ENCODE results near the gene UTF1.

The UTF1 gene

DNA sequence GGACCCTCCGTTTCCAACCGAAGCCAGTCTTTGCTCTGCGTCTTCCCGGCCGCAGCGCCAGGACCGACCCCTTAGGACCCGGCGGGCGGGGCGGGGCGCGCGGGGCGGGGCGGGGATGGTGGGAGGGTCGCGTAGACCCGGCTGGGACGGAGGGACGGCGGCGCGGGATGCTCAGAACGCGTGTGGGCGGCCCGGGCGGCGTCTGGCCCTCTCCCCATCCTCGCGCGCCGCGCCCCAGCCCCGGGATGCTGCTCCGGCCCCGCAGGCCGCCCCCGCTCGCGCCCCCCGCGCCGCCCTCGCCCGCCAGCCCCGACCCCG, at the start of gene UTF1:
Gene UTF1 (plus strand): TSS at position 174 of the 318 bp plus-strand sequence. CDS start 72 bp downstream, at position 246.
- no peak for DNase-seq

DNA sequence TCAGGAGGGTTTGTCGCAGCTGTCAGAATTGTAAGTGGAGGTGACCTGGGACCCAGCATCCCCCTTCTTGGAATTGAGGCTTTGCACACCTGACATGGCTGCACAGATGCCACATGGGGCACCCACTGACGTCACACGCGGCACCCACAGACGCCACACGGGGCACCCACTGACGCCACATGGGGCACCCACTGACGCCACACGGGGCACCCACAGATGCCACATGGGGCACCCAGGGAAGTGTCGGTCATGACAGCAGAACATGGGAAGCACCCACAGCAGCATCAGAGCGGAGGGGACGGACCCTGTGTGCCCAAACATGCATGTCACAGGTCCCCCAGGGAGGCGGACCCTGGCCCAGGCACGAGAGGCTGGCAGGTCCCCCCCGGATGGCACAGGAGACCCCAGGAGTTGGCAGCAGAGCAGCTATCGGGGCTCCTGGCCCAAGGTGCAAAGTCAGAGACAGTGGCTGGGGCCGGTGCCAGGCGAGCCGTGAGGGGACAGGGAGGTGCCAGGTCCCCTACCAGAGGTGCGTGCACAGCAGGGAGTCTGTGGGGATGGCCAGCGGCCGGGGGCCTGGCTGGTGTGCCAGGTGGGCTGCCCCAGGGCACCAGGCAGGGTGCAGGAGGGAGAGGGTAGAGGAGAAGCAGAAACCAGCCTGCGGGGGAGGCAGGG, 48.9 kb upstream of the UTF1 start:
- no peak for DNase-seq

- DNase-seq: no peak
Measured at GRCh38 chr10:133182190-133182589, 47.8 kb upstream of the UTF1 start.

- no peak for DNase-seq
Measured at GRCh38 chr10:133182791-133183645, 47.0 kb upstream of the UTF1 start.

DNA sequence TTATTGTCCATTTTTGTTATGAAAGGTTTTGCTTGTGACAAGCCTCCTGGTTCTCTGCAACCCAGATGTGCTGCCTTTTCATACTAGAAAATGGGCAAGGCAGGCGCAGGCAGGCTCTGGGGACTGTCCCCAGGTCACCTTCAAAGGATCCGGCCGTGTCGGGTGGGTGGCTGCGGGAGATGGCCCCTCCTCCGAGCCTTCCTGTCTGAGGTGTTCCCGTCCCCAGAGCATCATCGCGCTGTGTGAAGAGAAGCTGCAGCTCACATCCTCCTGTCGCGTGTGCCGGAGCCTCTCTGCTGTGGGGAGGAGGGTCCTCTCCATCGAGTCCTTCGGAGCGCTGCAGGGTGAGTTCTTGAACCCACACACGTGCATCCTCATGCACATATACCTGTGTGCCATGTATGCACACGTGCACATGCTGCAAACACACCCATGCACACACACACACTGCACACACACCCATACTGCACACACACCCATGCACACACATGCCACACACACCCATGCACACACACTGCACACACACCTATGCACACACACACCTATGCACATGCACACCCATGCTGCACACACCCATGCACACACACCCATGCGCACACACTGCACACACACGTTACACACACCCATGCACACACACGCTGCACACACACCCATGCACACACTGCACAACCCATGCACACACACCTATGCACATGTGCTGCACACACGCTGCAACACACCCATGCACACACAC, 46.2 kb upstream of the UTF1 start:
- no peak for DNase-seq

DNA sequence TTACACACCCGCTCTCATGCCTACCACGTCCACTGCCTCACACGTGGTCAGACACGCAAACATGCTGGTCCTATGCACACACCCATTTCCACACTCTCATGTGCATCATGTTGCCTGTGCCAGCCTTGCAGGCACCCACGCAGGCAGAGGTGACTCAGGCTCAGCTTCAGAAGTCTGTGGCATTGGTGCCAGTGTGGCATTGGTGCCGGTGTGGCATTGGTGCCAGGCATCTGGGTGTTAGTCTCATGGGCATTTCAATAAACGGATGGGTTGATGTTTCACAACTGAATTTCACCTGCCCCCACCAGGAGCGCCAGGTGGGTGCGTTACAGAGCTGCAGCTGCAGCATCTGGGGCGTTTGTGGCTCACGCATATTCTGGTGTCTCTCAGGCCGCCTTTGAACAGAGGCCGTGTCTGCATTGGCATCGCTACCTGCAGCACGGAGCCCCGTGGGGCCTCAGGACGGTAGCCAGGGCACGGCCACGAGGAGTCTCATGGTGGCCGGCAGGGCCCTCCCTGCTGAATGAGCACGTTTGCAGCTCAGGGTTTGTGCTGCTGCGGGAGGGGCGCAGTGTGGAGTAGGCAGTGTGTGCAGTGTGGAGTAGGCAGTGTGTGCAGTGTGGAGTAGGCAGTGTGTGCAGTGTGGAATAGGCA, 45.3 kb upstream of the UTF1 start:
- DNase-seq: no peak

- no peak for DNase-seq
Measured at GRCh38 chr10:133185421-133185820, 44.6 kb upstream of the UTF1 start.

- DNase-seq: no peak
Measured at GRCh38 chr10:133185916-133186315, 44.1 kb upstream of the UTF1 start.

- DNase-seq: no peak
Measured at GRCh38 chr10:133186416-133187090, 43.5 kb upstream of the UTF1 start.

- DNase-seq: no peak
Measured at GRCh38 chr10:133187091-133187905, 42.7 kb upstream of the UTF1 start.

DNA sequence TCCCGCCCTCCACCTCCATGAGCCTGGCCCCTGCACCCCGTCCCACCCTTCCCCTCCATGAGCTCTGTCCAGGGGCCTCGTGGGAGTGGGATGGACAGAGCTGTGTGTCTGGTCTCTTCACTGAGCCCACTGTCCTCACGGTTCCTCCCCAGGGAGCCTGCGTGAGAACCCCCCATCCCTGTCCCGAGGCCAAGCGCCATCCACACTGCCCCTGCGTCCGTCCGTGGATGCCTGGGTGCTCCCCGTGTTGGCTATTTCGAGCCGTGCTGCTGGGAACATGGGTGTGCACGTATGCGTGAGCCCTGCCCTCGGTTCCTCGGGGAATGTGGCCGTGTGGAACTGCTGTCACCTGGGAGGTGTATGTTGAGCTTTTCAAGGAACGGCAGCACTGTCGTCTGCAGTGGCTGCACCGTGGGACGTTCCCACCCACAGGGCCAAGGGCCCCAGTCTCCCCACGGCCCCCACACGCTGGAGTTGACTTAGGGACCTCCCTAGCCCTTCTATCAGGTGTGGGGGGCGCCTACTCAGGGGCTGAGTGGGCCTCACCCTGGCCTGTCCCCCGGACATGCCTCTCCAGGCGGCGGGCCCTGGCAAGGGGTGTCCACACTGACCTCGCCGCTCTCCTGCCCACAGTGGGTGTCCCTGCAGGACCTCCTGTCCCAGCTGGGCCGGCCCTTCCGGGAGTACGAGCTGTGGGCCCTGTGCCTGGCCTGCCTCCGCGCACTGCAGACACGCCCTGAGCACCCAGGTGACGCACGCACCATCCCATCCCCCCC, 41.9 kb upstream of the UTF1 start:
- DNase-seq: no peak

DNA sequence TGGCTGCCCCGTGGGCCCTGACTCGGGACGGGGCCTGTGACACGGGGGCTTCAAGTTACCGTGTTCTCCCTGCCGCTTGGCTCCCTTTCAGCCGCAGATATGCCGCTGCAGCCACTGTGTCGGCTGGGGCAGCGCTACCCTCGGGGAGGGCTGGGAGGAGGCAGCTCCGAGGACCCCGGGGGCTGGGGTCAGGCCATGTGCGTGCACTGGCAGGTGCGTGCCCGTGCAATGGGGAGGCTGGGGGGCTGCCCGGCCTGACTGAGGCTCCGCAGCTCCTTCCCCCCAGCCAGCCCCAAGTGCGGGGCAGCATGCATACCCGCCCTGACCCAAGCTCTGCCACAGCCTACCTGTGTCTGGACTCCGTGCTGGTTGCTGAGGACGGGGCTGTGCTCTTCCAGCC, 40.8 kb upstream of the UTF1 start:
- no peak for DNase-seq

DNA sequence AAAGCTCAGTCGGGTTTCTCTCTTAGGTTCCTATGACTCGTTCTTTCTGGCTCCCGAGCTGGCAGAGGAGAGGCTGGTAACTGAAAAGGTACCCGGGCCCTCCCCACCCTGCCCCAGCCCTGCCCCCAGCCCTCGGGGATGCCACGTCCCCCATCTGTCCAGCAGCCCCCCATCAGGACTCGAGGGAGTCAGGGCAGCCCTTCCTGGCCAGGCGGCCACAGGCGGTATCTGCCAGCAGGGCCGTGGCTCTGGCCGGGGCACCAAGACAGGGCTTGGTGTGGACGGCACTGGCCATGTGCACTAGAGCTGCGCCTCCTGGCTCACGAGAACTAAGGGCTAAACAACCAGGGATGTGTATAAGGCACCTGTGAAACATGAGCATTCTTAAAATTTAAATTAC, 40.3 kb upstream of the UTF1 start:
- DNase-seq: no peak

- DNase-seq: no peak
Measured at GRCh38 chr10:133190225-133190624, 39.8 kb upstream of the UTF1 start.

- no peak for DNase-seq
Measured at GRCh38 chr10:133191651-133192050, 38.4 kb upstream of the UTF1 start.

DNA sequence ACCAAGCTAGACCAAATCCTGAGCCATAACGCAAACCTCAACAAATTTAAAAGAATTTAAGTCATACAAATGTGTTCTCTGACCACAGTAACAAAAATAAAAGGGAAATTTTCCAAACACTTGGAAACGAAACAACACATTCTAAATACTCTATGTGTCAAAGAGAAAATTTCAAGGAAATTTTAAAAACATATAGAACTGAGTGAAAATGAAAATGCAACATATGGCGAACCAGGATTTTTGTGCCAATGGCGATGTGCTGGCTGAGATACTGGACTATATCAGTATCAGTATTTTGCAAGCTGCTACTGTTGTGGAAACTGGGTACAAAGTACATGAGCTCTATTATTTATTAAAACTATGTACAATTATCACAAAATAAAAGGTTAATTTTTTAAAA, 35.9 kb upstream of the UTF1 start:
- DNase-seq: no peak

DNA sequence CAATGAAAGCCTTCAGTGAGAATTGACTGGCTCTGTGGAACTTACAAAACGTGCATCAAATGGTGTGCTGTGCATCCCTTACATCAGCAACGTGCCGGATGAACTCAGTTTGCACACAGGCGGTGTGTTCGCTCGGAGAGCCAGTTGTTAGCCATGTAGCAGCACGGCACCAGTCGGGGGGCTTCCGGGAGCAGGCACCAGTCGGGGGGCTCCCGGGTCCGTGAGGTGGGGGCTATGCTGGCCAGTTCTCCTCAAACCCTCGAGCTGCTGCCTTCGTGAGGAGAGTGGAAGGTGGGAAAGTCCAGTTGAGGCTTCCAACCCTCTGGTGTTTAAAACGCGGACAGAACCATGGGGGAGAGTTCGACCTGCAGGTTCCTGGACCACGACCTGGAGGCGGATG, 34.9 kb upstream of the UTF1 start:
- DNase-seq: no peak

DNA sequence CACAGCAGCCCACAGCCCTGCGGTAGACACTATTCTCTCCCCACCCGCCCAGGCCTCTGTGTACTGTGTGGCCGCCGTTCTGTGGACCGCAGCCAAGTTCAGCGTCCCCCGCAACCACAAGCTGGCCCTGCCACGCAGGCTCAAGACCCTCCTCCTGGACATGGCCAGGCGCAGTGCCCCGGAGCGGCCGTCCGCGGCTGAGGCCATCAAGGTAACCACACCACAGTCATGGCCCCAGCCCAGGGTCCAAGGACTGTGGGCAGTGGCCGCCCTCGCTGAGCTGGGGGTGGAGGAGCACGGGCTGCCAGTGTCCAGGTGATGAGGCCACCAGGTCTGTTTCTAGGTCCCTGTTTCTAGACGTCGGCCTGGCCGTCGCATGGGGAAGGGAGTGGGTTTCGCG, 34.4 kb upstream of the UTF1 start:
- DNase-seq: no peak

- DNase-seq: no peak
Measured at GRCh38 chr10:133196221-133196915, 33.6 kb upstream of the UTF1 start.
